Gastroesophageal sphincter (tissue), 4 donors: ENCODE measurements around the gene GGT1. TPM values are rescaled to one million over a fixed set of nuclear protein-coding genes. Genes with fewer than 3 reads are reported as not detected.
A peak's percentile ranks its signal among the peaks of the same experiment; 100 is the strongest.

Experiments
- ATAC-seq: fragments of 150-250 bp; one replicate; pipeline ENCODE4 v1.9.1; 2016; ENCODE audit warnings: mild to moderate bottlenecking, moderate library complexity
- H3K27ac ChIP-seq, 4 donors: fragments of 200-600 bp; sonication (generic) in 3 of 4; 1 replicate in 3 of 4; 2 replicates in 1 of 4; pipeline ENCODE4 v1.5.1; 2016 to 2019
- H3K27me3 ChIP-seq: fragments of 200-600 bp; sonication (generic); one replicate; pipeline ENCODE4 v1.5.1; 2019
- H3K36me3 ChIP-seq, 2 donors: fragments of 200-600 bp; sonication (generic); one replicate each; pipeline ENCODE4 v1.5.1; 2019; ENCODE audit warnings: control low read depth in 1 of 2
- H3K4me1 ChIP-seq, 3 donors: fragments of 200-600 bp; sonication (generic); 1 replicate in 2 of 3; 2 replicates in 1 of 3; pipeline ENCODE4 v1.5.1; 2016 to 2019; ENCODE audit warnings: control low read depth in 2 of 3
- H3K4me3 ChIP-seq, 2 donors: fragments of 200-600 bp; sonication (generic); one replicate each; pipeline ENCODE4 v1.5.1; 2019; ENCODE audit warnings: mild to moderate bottlenecking in 1 of 2, moderate library complexity in 1 of 2
- H3K9me3 ChIP-seq, 3 donors: fragments of 200-600 bp; sonication (generic); one replicate each; pipeline ENCODE4 v1.5.1; 2017 to 2019; ENCODE audit warnings: control low read depth in 2 of 3
- CTCF ChIP-seq, 4 experiments: fragments of 200-600 bp in 2 of 4; fragments of 450-650 bp in 2 of 4; sonication (generic) in 1 of 4; IDR thresholded peaks; one replicate each; pipeline ENCODE4 v1.5.1; 2017 to 2019; ENCODE audit warnings: antibody characterized with exemption in 4 of 4, mild to moderate bottlenecking in 2 of 4, moderate library complexity in 2 of 4
- EP300 ChIP-seq: sonication (generic); formaldehyde crosslinking; IDR thresholded peaks from one replicate; pipeline ENCODE4 v1.6.1; 2017; ENCODE audit warnings: antibody characterized with exemption, mild to moderate bottlenecking
- POLR2A ChIP-seq, 2 donors: fragments of 450-650 bp; IDR thresholded peaks; one replicate each; pipeline ENCODE4 v1.6.1; 2017; ENCODE audit warnings: antibody characterized with exemption in 2 of 2, mild to moderate bottlenecking in 2 of 2, moderate library complexity in 1 of 2
- POLR2AphosphoS5 ChIP-seq: sonication (generic); formaldehyde crosslinking; IDR thresholded peaks from one replicate; pipeline ENCODE4 v1.6.1; 2017; ENCODE audit warnings: antibody characterized with exemption
- WGBS, 2 donors: methylation state at CpG; one replicate each; pipeline ENCODE4 v1.1.5; 2018; ENCODE audit warnings: low coverage in 1 of 2; 5-methylcytosine and 5-hydroxymethylcytosine counted together
- total RNA-seq, 4 donors: library from RNA; depleted of rRNA; stranded (reverse); fragments of >200 nt; gene quantifications; one replicate each; pipeline ENCODE4 v1.1.0, GENCODE V29; 2016

GGT1 gene
- total RNA-seq, 4 donors from 2014 or later: 0.47 to 5.0 (median 3.7) TPM

DNA sequence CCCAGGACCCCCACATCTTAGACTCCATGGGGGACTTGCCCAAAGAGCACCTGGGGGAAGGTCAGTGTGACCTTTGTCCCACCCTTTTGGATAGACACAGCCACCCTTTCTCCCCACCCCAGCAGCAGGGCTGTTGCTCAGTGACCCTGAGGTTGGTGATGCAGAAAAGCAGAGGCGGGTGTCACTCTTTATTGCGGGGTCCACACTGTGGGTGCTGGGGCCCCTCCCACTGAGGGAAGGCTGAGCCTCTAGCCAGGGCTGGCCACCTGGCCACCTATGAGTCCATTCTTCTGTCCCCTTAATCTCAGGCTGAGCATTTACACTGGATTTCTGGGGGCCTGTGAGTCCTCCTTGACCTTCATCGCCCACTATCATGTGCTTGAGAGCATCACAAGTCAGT is 17.5 kb upstream of the GGT1 start:
- no peak overlapping the region for H3K4me3 ChIP-seq
- peaks cover 0 to 26% (median 14%) of the 10 kb centered on the region in 3 donors for H3K4me1 ChIP-seq
- H3K27ac ChIP-seq: peak overlapping the region in 3 of 4 donors; percentile 80 to 87 (median 80)
- no peaks in the 10 kb centered on the region for H3K27me3 ChIP-seq
- H3K9me3 ChIP-seq: no peaks in the 10 kb centered on the region
- peaks cover 0 to 50% of the 10 kb centered on the region in 2 donors for H3K36me3 ChIP-seq
- ATAC-seq: no peak
- no peak for TF ChIP-seq POLR2AphosphoS5
- TF ChIP-seq CTCF (IDR thresholded peaks at IDR 0.05): no peak
- no peak for TF ChIP-seq POLR2A (IDR thresholded peaks at IDR 0.05)
- no peak for TF ChIP-seq EP300
- WGBS, 2 donors: 100% methylated on average over 1 of the region's 3 CpGs; no CpG with 5 or more reads in 1 of the 2 donors

DNA sequence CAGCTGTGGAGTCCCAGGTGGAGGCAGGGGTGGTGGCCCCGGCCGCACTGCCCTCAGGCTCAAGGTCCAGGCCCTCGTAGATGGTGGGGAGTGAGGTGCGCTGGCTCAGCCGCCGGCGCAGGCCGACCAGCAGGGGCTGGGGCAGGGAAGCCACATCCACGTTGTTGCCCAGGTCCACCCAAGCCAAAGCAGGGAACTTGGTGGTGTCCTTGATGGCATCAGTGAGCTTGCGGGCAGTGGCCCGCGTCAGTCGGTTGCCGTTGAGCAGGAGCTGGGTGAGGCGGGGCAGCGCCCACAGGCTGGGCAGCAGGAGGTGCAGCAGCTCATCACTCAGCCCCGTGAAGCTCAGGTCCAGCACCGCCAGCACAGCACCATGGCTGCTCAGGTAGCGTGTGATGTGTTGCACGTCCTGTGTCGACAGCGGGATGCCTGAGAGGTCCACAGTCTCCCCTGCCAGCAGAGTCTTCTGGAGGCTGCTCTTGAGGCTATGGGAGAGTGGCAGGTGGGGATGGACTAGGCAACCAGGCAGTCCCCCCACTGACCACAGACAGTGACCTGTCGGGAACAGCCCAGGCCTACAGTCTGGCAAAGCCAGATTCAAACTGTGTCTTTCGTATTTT is 17.0 kb upstream of the GGT1 start:
- H3K27me3 ChIP-seq: no peaks in the 10 kb centered on the region
- peak overlapping the region in 1 of 4 donors; percentile 80 for H3K27ac ChIP-seq
- 86% methylated on average over 1 of the region's 24 CpGs; no CpG with 5 or more reads in 1 of the 2 donors for WGBS, 2 donors
- no peaks in the 10 kb centered on the region for H3K9me3 ChIP-seq
- H3K4me3 ChIP-seq: no peak overlapping the region
- peaks cover 0 to 26% (median 14%) of the 10 kb centered on the region in 3 donors for H3K4me1 ChIP-seq
- TF ChIP-seq POLR2A (IDR thresholded peaks at IDR 0.05) (no peak), POLR2AphosphoS5 (no peak), CTCF (IDR thresholded peaks at IDR 0.05) (no peak), EP300 (no peak)
- H3K36me3 ChIP-seq: peaks cover 0 to 50% of the 10 kb centered on the region in 2 donors
- ATAC-seq: no peak

DNA sequence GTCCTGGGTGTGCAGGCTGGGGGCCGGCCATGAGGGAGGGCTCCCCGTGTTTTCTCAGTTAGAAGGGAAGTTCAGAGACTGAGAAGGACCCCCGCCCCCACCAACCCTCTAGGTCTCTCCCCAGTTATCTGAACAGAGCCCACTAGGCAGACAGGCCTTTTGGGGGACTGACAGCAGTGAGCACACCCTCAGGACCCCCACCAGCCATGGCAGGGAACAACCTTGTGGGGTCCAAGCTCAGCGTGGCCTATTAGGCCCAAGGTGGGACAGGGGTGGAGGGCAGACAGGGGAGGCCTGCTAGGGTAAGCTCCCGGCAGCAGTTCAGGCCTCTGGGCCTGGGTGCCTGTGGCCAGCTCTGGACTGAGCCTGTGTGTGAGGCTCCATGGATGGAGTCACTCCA is 15.7 kb upstream of the GGT1 start:
- peaks cover 0 to 50% of the 10 kb centered on the region in 2 donors for H3K36me3 ChIP-seq
- H3K4me3 ChIP-seq: no peak overlapping the region
- no peak for TF ChIP-seq POLR2AphosphoS5
- TF ChIP-seq CTCF (IDR thresholded peaks at IDR 0.05): no peak
- no peaks in the 10 kb centered on the region for H3K9me3 ChIP-seq
- no peak for ATAC-seq
- H3K4me1 ChIP-seq: peaks cover 0 to 36% (median 14%) of the 10 kb centered on the region in 3 donors
- no peaks in the 10 kb centered on the region for H3K27me3 ChIP-seq
- H3K27ac ChIP-seq: no peak overlapping the region
- 70 to 80% methylated on average over 2 to 3 of the region's 5 CpGs for WGBS, 2 donors

- Histone ChIP-seq H3K27ac (peak overlapping the region in 2 of 4 donors; percentile 18 to 34), H3K4me3 (no peak overlapping the region), H3K36me3 (peaks cover 0 to 50% of the 10 kb centered on the region in 2 donors), H3K4me1 (peaks cover 0 to 38% (median 14%) of the 10 kb centered on the region in 3 donors), H3K27me3 (no peaks in the 10 kb centered on the region), H3K9me3 (no peaks in the 10 kb centered on the region)
- TF ChIP-seq POLR2AphosphoS5 (no peak), CTCF (IDR thresholded peaks at IDR 0.05) (no peak), POLR2A (IDR thresholded peaks at IDR 0.05) (no peak), EP300 (no peak)
- no peak for ATAC-seq
- 70 to 100% methylated on average over 1 to 2 of the region's 8 CpGs for WGBS, 2 donors
Measured at GRCh38 chr22:24587948-24588347, 15.0 kb upstream of the GGT1 start.

DNA sequence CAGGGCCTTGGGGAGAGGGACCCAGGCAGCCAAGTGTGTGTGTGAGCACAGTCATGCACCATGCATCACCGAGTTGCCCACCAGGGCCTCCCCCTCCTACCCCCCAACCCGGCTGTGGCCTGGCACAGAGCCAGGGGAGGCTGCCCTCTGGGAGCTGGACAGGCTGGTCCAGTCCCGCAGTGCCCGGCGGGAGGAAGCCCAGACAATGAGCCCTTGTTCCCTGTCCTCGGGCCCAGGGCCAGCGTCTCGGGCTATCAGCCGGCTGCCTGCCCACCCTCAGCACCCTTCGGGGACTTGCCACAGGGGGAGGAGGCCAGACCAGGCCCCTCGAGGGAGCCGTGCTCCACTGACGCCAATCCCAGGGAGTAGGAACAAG is 14.6 kb upstream of the GGT1 start:
- Histone ChIP-seq H3K9me3 (no peaks in the 10 kb centered on the region), H3K4me1 (peaks cover 0 to 37% (median 15%) of the 10 kb centered on the region in 3 donors), H3K4me3 (no peak overlapping the region), H3K27ac (peak overlapping the region in 2 of 4 donors; percentile 18 to 34), H3K36me3 (peaks cover 0 to 50% of the 10 kb centered on the region in 2 donors), H3K27me3 (no peaks in the 10 kb centered on the region)
- no CpG with 5 or more reads among the region's 13 CpGs for WGBS, 2 donors
- TF ChIP-seq POLR2A (IDR thresholded peaks at IDR 0.05) (no peak), EP300 (no peak), POLR2AphosphoS5 (no peak), CTCF (IDR thresholded peaks at IDR 0.05) (no peak)
- no peak for ATAC-seq
